GM13977 (cell line): ENCODE measurements around the gene WDTC1.
"Not testable (repeated sequence)": the region's sequence is repeated elsewhere in the genome, so short reads cannot be mapped to it uniquely, and the experiment has no call there.

Source experiments
- DNase-seq: peaks from one replicate; pipeline ENCODE4 v3.0.0; 2012; ENCODE audit warnings: low spot score
- in situ Hi-C: fragments of 300-500 bp; cut with MboI; formaldehyde crosslinking; loops from one replicate; pipeline ENCODE4 v1.12.0; 2022; ENCODE audit warnings: low sequenced_read_pairs, low pct_unique_long_range_greater_than_20kb, mixed read lengths, inconsistent platforms; ENCODE audit not compliant: unreplicated experiment
- TF ChIP-seq, protein P1 (sequence below): IDR thresholded peaks from 2 replicates; pipeline ENCODE4 v1.5.1; 2012; ENCODE audit warnings: mild to moderate bottlenecking, control low read depth; ENCODE audit not compliant: insufficient read depth; ENCODE audit errors: extremely low read depth, missing control alignments

WDTC1 gene

DNA sequence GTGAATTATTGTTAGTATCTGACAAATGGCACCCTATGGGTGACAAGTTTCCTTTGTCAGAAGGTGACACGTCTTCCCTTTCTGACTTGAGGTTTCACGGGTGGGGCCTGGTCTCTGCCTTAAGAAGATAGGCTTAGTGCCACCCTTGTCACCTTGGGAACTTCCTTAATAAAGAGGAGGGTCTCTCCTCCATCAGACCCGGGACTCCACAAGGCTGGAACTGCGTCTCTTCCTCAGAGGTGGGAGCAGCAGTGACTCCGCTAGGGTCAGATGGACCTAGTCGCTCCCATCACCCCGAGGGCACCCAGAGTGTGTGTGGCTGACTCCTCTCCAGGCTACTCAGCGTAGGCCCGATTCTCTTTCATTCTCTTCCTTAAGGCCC, 774 bp upstream of the WDTC1 start:
- in situ Hi-C loops, result no loop called here

DNA sequence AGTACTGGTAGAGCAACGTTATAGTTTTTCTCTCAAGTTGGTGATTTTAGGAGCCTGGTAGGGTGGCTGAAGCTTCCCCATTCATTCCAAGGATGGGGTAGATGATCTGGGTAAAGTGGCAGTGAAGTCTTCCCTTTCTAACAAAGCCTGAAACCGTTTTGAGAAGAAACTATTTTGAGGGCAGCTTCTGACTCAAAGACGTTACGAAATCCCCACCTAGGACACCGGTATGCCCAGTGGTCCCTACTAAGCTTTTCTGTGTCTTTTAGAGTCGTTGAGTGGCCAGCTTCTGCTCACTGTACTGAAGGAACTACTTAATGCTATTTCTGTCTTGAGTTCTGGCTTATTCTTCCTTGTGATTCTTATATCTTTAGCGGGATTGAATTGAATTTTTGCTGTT, 1.4 kb downstream of the WDTC1 start:
- TF ChIP-seq, protein P1, sequence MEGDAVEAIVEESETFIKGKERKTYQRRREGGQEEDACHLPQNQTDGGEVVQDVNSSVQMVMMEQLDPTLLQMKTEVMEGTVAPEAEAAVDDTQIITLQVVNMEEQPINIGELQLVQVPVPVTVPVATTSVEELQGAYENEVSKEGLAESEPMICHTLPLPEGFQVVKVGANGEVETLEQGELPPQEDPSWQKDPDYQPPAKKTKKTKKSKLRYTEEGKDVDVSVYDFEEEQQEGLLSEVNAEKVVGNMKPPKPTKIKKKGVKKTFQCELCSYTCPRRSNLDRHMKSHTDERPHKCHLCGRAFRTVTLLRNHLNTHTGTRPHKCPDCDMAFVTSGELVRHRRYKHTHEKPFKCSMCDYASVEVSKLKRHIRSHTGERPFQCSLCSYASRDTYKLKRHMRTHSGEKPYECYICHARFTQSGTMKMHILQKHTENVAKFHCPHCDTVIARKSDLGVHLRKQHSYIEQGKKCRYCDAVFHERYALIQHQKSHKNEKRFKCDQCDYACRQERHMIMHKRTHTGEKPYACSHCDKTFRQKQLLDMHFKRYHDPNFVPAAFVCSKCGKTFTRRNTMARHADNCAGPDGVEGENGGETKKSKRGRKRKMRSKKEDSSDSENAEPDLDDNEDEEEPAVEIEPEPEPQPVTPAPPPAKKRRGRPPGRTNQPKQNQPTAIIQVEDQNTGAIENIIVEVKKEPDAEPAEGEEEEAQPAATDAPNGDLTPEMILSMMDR, result no peak
- no peak for DNase-seq
- in situ Hi-C loops, result no loop called here

More for the DNA sequence above, 774 bp upstream of the WDTC1 start:
- TF ChIP-seq, protein P1, result no peak
- DNase-seq, result no peak

DNA sequence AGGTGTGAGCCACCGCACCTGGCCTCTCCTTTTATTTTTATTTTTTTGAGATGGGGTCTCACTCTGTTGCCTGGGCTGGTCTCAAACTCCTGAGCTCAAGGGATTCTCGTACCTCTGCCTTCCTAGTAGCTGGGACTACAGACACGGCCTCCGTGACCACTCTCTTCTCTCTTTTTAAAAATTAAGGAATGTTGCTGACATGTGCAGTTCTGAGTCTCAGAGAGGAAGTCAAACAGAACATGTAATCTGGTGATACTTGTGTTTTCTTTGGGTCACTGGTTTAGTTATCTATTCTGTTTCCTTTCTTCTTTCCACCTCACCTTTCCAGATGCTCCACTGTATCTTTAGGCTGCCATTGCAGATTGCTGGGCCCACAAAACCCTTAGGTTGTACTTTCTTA, 2.7 kb downstream of the WDTC1 start:
- DNase-seq, result no peak
- TF ChIP-seq, protein P1, result no peak
- in situ Hi-C loops, result no loop called here

DNA sequence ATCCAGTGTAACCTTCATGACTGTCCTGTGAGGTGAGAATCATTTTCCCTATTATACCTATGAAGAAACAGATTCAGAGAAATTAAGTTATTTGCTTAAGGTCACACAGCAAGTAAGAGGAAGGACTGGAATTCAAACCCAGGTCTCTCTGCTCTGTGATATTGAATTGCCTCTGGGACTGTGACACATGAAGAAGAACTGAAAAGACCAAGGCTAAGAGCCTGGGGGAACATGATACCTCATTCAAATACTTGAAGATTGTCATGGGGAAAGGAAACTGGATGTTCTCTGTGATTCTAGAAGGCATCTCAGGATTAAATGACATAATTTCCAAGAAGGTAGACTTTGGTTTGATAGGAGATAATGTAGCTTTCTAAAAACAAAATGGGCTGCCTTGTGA, 3.6 kb downstream of the WDTC1 start:
- in situ Hi-C loops, result no loop called here
- DNase-seq, result no peak
- TF ChIP-seq, protein P1, result no peak

DNA sequence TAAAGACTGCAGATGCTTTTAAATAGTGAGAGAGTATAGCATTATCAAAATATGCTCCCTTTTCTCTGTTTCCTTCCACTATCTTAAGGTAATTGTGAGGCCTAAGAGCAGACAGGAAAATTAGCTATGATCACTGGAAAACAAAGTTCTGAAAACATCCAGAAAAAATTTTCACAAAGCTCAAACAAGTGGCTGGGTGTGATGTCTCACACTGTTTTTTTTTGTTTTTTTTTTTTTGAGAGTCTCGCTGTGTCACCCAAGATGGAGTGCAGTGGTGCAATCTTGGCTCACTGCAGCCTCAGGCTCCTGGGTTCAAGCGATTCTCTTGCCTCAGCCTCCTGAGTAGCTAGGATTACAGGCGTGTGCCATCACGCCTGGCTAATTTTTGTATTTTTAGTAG, 7.2 kb downstream of the WDTC1 start:
- TF ChIP-seq, protein P1, result no peak
- no peak for DNase-seq
- in situ Hi-C loops, result no loop called here

DNA sequence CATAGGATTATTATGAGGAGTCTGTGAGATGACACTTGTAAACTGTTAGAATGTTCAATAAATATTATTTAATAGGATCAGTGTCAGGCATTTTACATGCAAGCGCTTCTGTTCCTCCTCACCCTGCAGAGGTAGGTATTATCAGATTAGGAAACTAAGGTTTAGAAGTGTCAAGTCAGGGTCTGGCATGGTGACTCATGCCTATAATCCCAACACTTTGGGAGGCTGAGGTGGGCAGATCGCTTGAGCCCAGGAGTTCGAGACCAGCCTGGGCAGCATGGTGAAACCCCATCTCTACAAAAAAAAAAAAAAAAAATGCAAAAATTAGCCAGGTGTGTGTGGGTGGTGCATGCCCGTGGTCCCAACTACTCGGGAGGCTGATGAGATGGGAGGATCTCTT, 9.2 kb downstream of the WDTC1 start:
- DNase-seq, result not testable (repeated sequence)

DNA sequence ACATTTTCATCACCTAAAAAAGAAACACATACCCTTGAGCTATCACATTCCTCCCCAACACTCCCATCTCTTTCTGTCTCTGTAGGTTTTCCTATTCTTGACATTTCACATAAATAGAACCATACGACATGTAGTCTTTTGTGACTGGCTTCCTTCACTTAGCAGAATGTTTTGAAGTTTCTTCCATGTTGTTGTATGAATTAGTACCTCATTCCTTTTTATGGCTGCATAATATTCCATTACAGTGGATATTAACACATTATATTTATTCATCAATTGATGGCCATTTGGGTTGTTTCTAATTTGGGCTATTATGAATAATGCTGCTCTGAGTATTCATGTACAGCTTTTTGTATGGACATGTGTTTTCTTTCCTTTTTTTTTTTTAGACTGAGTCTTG, 11.8 kb downstream of the WDTC1 start:
- TF ChIP-seq, protein P1, result no peak
- no peak for DNase-seq
- in situ Hi-C loops, result no loop called here

More for the DNA sequence above, 9.2 kb downstream of the WDTC1 start:
- in situ Hi-C loops, result not testable (repeated sequence)
